NCI-H146 (cell line): Measurements from ENCODE around the gene KPTN.

Experiments used
- DNase-seq: peaks from one replicate; lab custom pipeline; 2025; lab: John Stamatoyannopoulos, UW

KPTN gene

GRCh38 chr19:47483800-47484690 lies at the start of gene KPTN:
KPTN (minus strand) TSS chr19:47484219; CDS start chr19:47484160, 59 bp downstream.
- peak; percentile 92 for DNase-seq

GRCh38 chr19:47531640-47532387 lies 47.8 kb upstream of the KPTN start:
- DNase-seq, result no peak

- DNase-seq, result no peak
Observed at GRCh38 chr19:47529018-47529742, 45.2 kb upstream of the KPTN start.

- no peak for DNase-seq
Observed at GRCh38 chr19:47526798-47527197, 42.8 kb upstream of the KPTN start.

- peak; percentile 49 for DNase-seq
Observed at GRCh38 chr19:47523473-47523872, 39.5 kb upstream of the KPTN start.

GRCh38 chr19:47521473-47522180 lies 37.6 kb upstream of the KPTN start:
- no peak for DNase-seq

- no peak for DNase-seq
Observed at GRCh38 chr19:47520839-47521238, 36.8 kb upstream of the KPTN start.

GRCh38 chr19:47520343-47520806 lies 36.4 kb upstream of the KPTN start:
- no peak for DNase-seq

GRCh38 chr19:47518854-47519253 lies 34.8 kb upstream of the KPTN start:
- no peak for DNase-seq

GRCh38 chr19:47518139-47518538 lies 34.1 kb upstream of the KPTN start:
- DNase-seq, result no peak

- peak; percentile 100 for DNase-seq
Observed at GRCh38 chr19:47514869-47515588, 31.0 kb upstream of the KPTN start, which contains the start of gene NAPA. NAPA (minus strand) TSS chr19:47515063; CDS start chr19:47514940, 123 bp downstream.

GRCh38 chr19:47514151-47514868 lies 30.3 kb upstream of the KPTN start:
- peak; percentile 69 for DNase-seq

GRCh38 chr19:47512948-47513319 lies 28.9 kb upstream of the KPTN start:
- no peak for DNase-seq

GRCh38 chr19:47512183-47512947 lies 28.3 kb upstream of the KPTN start:
- no peak for DNase-seq

GRCh38 chr19:47511681-47512080 lies 27.7 kb upstream of the KPTN start:
- DNase-seq, result no peak

- DNase-seq, result no peak
Observed at GRCh38 chr19:47511128-47511517, 27.1 kb upstream of the KPTN start.

- no peak for DNase-seq
Observed at GRCh38 chr19:47510516-47511127, 26.6 kb upstream of the KPTN start.

GRCh38 chr19:47509973-47510372 lies 26.0 kb upstream of the KPTN start:
- DNase-seq, result no peak
